ENCODE measurements around the gene ATP1A1. TPM values are rescaled to one million over a fixed set of nuclear protein-coding genes. Genes with fewer than 3 reads are reported as not detected.

The ATP1A1 gene
- total RNA-seq, 4 donors from 2014 or later, result 88.5 to 222 (median 156) TPM

- no peak for TF ChIP-seq CTCF (IDR thresholded peaks at IDR 0.05; ENCODE audit: low read depth)
These were observed 27.2 kb upstream of the ATP1A1 start for GRCh38 chr1:116345843-116346242.

GRCh38 chr1:116346943-116347673, 25.9 kb upstream of the ATP1A1 start:
- no peak for TF ChIP-seq CTCF (IDR thresholded peaks at IDR 0.05; ENCODE audit: low read depth)

DNA sequence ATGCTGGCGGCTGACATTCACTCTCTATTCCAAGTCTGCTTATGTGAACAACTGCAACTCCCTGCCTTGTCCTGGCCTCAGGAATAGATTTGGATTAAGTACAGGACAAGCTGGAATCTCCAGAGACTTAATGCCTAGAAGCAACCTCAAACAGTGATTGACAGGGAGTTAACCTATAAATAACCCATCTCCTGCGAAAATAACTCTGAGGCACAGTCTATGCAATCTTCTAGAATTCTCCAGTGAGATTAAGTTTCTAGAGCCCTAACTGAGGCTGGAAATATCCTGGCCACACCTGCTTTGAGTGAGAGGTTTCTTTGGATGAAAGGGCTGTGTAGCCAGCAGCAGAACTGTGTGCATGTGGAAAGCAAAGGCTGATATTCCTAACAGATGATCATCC, 25.3 kb upstream of the ATP1A1 start:
- no peak for TF ChIP-seq CTCF (IDR thresholded peaks at IDR 0.05; ENCODE audit: low read depth)

DNA sequence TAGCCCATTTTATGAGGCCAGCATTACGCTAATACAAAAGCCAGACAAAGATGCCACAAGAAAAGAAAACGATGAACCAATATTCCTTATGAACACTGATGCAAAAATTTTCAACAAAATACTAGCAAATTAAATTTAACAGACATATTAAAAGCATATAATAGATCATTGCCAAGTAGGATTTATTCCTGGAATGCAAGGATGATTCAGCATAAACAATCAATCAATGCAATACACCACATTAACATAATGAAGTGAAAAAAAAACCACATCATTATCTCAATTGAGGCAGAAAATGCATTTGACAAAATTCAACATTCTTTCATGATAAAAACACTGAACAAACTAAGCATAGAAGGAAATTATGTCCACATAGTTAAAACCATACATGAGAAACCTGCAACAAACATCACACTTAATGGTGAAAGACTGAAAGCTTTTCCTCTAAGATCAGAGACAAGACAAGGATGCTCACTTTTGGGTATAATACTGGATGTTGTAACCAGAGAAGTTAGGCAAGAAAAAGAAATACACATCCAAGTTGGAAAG, 22.9 kb upstream of the ATP1A1 start:
- TF ChIP-seq CTCF (IDR thresholded peaks at IDR 0.05; ENCODE audit: low read depth), result no peak

- no peak for TF ChIP-seq CTCF (IDR thresholded peaks at IDR 0.05; ENCODE audit: low read depth)
These were observed 21.1 kb upstream of the ATP1A1 start for GRCh38 chr1:116351914-116352313.

GRCh38 chr1:116352349-116352813, 20.7 kb upstream of the ATP1A1 start:
- no peak for TF ChIP-seq CTCF (IDR thresholded peaks at IDR 0.05; ENCODE audit: low read depth)

DNA sequence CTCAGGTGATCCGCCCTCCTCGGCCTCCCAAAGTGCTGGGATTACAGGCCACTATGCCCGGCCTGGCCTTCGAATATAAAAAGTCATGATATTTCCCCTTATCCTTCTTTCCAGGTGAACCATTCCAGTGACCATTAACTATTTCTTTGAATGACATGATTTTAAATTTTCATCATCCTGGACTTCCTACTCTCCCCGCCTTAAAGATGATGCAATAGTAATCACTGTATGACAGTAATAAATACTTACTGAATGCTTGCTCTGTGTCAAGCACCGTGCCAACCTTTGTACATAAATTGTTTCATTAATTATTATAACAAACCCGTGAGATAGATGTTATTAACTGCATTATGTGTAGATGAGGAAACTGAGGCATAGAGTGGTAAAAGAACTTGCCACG, 19.9 kb upstream of the ATP1A1 start:
- TF ChIP-seq CTCF (IDR thresholded peaks at IDR 0.05; ENCODE audit: low read depth), result no peak

All from subcutaneous adipose tissue (tissue), 4 donors.